COLO668 (cell line): ENCODE measurements around the gene EEF2K.
"Not testable (repeated sequence)": the region's sequence is repeated elsewhere in the genome, so short reads cannot be mapped to it uniquely, and the experiment has no call there.

Source experiments
- DNase-seq: peaks from one replicate; lab custom pipeline; 2025; ENCODE audit not compliant: unreplicated experiment; lab: John Stamatoyannopoulos, UW

EEF2K gene

GRCh38 chr16:22207715-22208360 is 1.8 kb downstream of the EEF2K start:
- no peak for DNase-seq

GRCh38 chr16:22210285-22210684 is 4.2 kb downstream of the EEF2K start:
- no peak for DNase-seq

GRCh38 chr16:22210854-22211253 is 4.8 kb downstream of the EEF2K start:
- DNase-seq, result no peak

GRCh38 chr16:22213236-22213635 is 7.2 kb downstream of the EEF2K start:
- DNase-seq, result no peak

- no peak for DNase-seq
Measured at GRCh38 chr16:22213801-22214200, 7.7 kb downstream of the EEF2K start.

- no peak for DNase-seq
Measured at GRCh38 chr16:22214402-22214801, 8.3 kb downstream of the EEF2K start.

- no peak for DNase-seq
Measured at GRCh38 chr16:22214889-22215288, 8.8 kb downstream of the EEF2K start.

GRCh38 chr16:22216191-22216831 is 10.2 kb downstream of the EEF2K start:
- DNase-seq, result no peak

GRCh38 chr16:22216832-22217225 is 10.8 kb downstream of the EEF2K start:
- DNase-seq, result not testable (repeated sequence)

- peak; percentile 24 for DNase-seq
Measured at GRCh38 chr16:22217890-22218730, 12.0 kb downstream of the EEF2K start.

- DNase-seq, result no peak
Measured at GRCh38 chr16:22219389-22220068, 13.5 kb downstream of the EEF2K start.

GRCh38 chr16:22220069-22220440 is 14.0 kb downstream of the EEF2K start:
- DNase-seq, result no peak

GRCh38 chr16:22220714-22221113 is 14.6 kb downstream of the EEF2K start:
- DNase-seq, result no peak

GRCh38 chr16:22222006-22222405 is 15.9 kb downstream of the EEF2K start:
- no peak for DNase-seq

- no peak for DNase-seq
Measured at GRCh38 chr16:22222998-22223397, 16.9 kb downstream of the EEF2K start.

- DNase-seq, result no peak
Measured at GRCh38 chr16:22225060-22225459, 19.0 kb downstream of the EEF2K start.

- no peak for DNase-seq
Measured at GRCh38 chr16:22229889-22230288, 23.8 kb downstream of the EEF2K start.

- no peak for DNase-seq
Measured at GRCh38 chr16:22232277-22233036, 26.4 kb downstream of the EEF2K start.

GRCh38 chr16:22233037-22233372 is 26.9 kb downstream of the EEF2K start:
- DNase-seq, result no peak

GRCh38 chr16:22235839-22236745 is 30.0 kb downstream of the EEF2K start:
- DNase-seq, result no peak
